ENCODE measurements around the gene SEMA3C. TPM values are rescaled to one million over a fixed set of nuclear protein-coding genes. Genes with fewer than 3 reads are reported as not detected.

SEMA3C gene
- polyA plus RNA-seq, 1 donor from 2014 or later: 386 TPM

- Histone ChIP-seq H3K79me2 (replicated peaks; ENCODE audit: insufficient read depth, low read length) (no peaks in the 10 kb centered on the region), H3K9me2 (ENCODE audit: insufficient read depth, low read length) (no peaks in the 10 kb centered on the region), H3K27ac (ENCODE audit: low read length) (no peak overlapping the region), H3K9me3 (ENCODE audit: low read length) (no peaks in the 10 kb centered on the region), H4K20me1 (ENCODE audit: insufficient read depth) (no peaks in the 10 kb centered on the region), H3K9ac (ENCODE audit: low read length) (no peak overlapping the region), H3K4me3 (ENCODE audit: low read length) (peak overlapping the region; percentile 11), H2AFZ (ENCODE audit: low read depth, low read length) (no peak overlapping the region), H3K27me3 (ENCODE audit: insufficient read depth, low read depth, low read length) (no peaks in the 10 kb centered on the region), H3K36me3 (ENCODE audit: insufficient read depth, low read length) (no peaks in the 10 kb centered on the region), H3F3A (ENCODE audit: insufficient read depth, low read length, poor library complexity, severe bottlenecking) (no peaks in the 10 kb centered on the region), H3K4me2 (ENCODE audit: low read length) (peak overlapping the region; percentile 16)
- TF ChIP-seq TAF1 (IDR thresholded peaks at IDR 0.05; ENCODE audit: low read depth): no peak
- TF ChIP-seq EP300 (conservative IDR thresholded peaks at IDR 0.05; ENCODE audit: poor library complexity, severe bottlenecking): no peak
- no peak for TF ChIP-seq POLR2AphosphoS5 (IDR thresholded peaks at IDR 0.05)
- TF ChIP-seq MXI1 (conservative IDR thresholded peaks at IDR 0.05; ENCODE audit: poor library complexity, severe bottlenecking): no peak
- no peak for TF ChIP-seq REST (IDR thresholded peaks at IDR 0.05; ENCODE audit: borderline replicate concordance)
- TF ChIP-seq RAD21 (conservative IDR thresholded peaks at IDR 0.05): no peak
- TF ChIP-seq CTCF (IDR thresholded peaks at IDR 0.05; ENCODE audit: poor library complexity, severe bottlenecking): no peak
- TF ChIP-seq EZH2 (IDR thresholded peaks at IDR 0.05; ENCODE audit: borderline replicate concordance, insufficient read depth, low read length, poor library complexity, severe bottlenecking): no peak
- no peak for TF ChIP-seq SMC3 (conservative IDR thresholded peaks at IDR 0.05; ENCODE audit: poor library complexity)
Observed at GRCh38 chr7:80876894-80877414, 41.9 kb downstream of the SEMA3C start.

GRCh38 chr7:80875537-80876120, 43.2 kb downstream of the SEMA3C start:
- H3K9ac ChIP-seq (ENCODE audit: low read length): no peak overlapping the region
- no peak overlapping the region for H3K4me3 ChIP-seq (ENCODE audit: low read length)
- no peak overlapping the region for H3K4me2 ChIP-seq (ENCODE audit: low read length)
- H4K20me1 ChIP-seq (ENCODE audit: insufficient read depth): no peaks in the 10 kb centered on the region
- TF ChIP-seq CTCF (IDR thresholded peaks at IDR 0.05; ENCODE audit: poor library complexity, severe bottlenecking) (no peak), MXI1 (conservative IDR thresholded peaks at IDR 0.05; ENCODE audit: poor library complexity, severe bottlenecking) (no peak), POLR2AphosphoS5 (IDR thresholded peaks at IDR 0.05) (no peak), TAF1 (IDR thresholded peaks at IDR 0.05; ENCODE audit: low read depth) (no peak), SMC3 (conservative IDR thresholded peaks at IDR 0.05; ENCODE audit: poor library complexity) (no peak), EZH2 (IDR thresholded peaks at IDR 0.05; ENCODE audit: borderline replicate concordance, insufficient read depth, low read length, poor library complexity, severe bottlenecking) (no peak), RAD21 (conservative IDR thresholded peaks at IDR 0.05) (no peak), EP300 (conservative IDR thresholded peaks at IDR 0.05; ENCODE audit: poor library complexity, severe bottlenecking) (no peak), REST (IDR thresholded peaks at IDR 0.05; ENCODE audit: borderline replicate concordance) (no peak)
- no peak overlapping the region for H2AFZ ChIP-seq (ENCODE audit: low read depth, low read length)
- no peaks in the 10 kb centered on the region for H3K36me3 ChIP-seq (ENCODE audit: insufficient read depth, low read length)
- no peak overlapping the region for H3K27ac ChIP-seq (ENCODE audit: low read length)
- H3K79me2 ChIP-seq (replicated peaks; ENCODE audit: insufficient read depth, low read length): no peaks in the 10 kb centered on the region
- no peaks in the 10 kb centered on the region for H3F3A ChIP-seq (ENCODE audit: insufficient read depth, low read length, poor library complexity, severe bottlenecking)
- H3K9me2 ChIP-seq (ENCODE audit: insufficient read depth, low read length): no peaks in the 10 kb centered on the region
- no peaks in the 10 kb centered on the region for H3K27me3 ChIP-seq (ENCODE audit: insufficient read depth, low read depth, low read length)
- H3K9me3 ChIP-seq (ENCODE audit: low read length): no peaks in the 10 kb centered on the region

Data from neural cell (in vitro differentiated cells).